ENCODE data around the gene RSPH1.

Gene RSPH1

GRCh38 chr21:42514883-42515228, 18.8 kb upstream of the RSPH1 start:
- TF ChIP-seq FOXM1 (IDR thresholded peaks at IDR 0.05; ENCODE audit: borderline replicate concordance, low read depth): no peak
- TF ChIP-seq NFIC (IDR thresholded peaks at IDR 0.05): no peak
- TF ChIP-seq CREB1 (IDR thresholded peaks at IDR 0.05; ENCODE audit: low read depth): no peak
- no peak for TF ChIP-seq YY1 (IDR thresholded peaks at IDR 0.05; ENCODE audit: low read depth)
- no peak for TF ChIP-seq TAF1 (IDR thresholded peaks at IDR 0.05; ENCODE audit: low read depth)
- no peak for TF ChIP-seq CEBPB (IDR thresholded peaks at IDR 0.05)
- TF ChIP-seq RAD21 (IDR thresholded peaks at IDR 0.05; ENCODE audit: low read depth): no peak
- no peak for TF ChIP-seq REST (IDR thresholded peaks at IDR 0.05; ENCODE audit: low read depth)
- no peak for TF ChIP-seq EP300 (IDR thresholded peaks at IDR 0.05; ENCODE audit: borderline replicate concordance)
- no peak for TF ChIP-seq TCF12 (IDR thresholded peaks at IDR 0.05; ENCODE audit: low read depth)
- TF ChIP-seq MAX (IDR thresholded peaks at IDR 0.05): no peak
- TF ChIP-seq EGR1 (IDR thresholded peaks at IDR 0.05): no peak
- no peak for TF ChIP-seq USF1 (IDR thresholded peaks at IDR 0.05)
- TF ChIP-seq TEAD4 (IDR thresholded peaks at IDR 0.05): no peak
- TF ChIP-seq ZBTB7A (IDR thresholded peaks at IDR 0.05; ENCODE audit: low read depth): no peak

GRCh38 chr21:42513985-42514882, 18.2 kb upstream of the RSPH1 start:
- peak; percentile 47; the same call in 1 of the 2 replicates for TF ChIP-seq EGR1 (IDR thresholded peaks at IDR 0.05)
- peak; percentile 90 for TF ChIP-seq ZBTB7A (IDR thresholded peaks at IDR 0.05; ENCODE audit: low read depth)
- no peak for TF ChIP-seq NFIC (IDR thresholded peaks at IDR 0.05)
- TF ChIP-seq TEAD4 (IDR thresholded peaks at IDR 0.05): peak; percentile 36; the same call in 1 of the 2 replicates

GRCh38 chr21:42513151-42513984, 17.3 kb upstream of the RSPH1 start, which contains the start of gene SLC37A1:
TSS of gene SLC37A1 (plus strand) at chr21:42513852. CDS start at chr21:42518455, 4,603 bp downstream.
- no peak for TF ChIP-seq EGR1 (IDR thresholded peaks at IDR 0.05)
- no peak for TF ChIP-seq CEBPB (IDR thresholded peaks at IDR 0.05)
- no peak for TF ChIP-seq NFIC (IDR thresholded peaks at IDR 0.05)
- TF ChIP-seq REST (IDR thresholded peaks at IDR 0.05; ENCODE audit: low read depth): no peak
- no peak for TF ChIP-seq TCF12 (IDR thresholded peaks at IDR 0.05; ENCODE audit: low read depth)
- no peak for TF ChIP-seq TEAD4 (IDR thresholded peaks at IDR 0.05)
- no peak for TF ChIP-seq ZBTB7A (IDR thresholded peaks at IDR 0.05; ENCODE audit: low read depth)
- no peak for TF ChIP-seq FOXM1 (IDR thresholded peaks at IDR 0.05; ENCODE audit: borderline replicate concordance, low read depth)
- TF ChIP-seq USF1 (IDR thresholded peaks at IDR 0.05): no peak
- no peak for TF ChIP-seq EP300 (IDR thresholded peaks at IDR 0.05; ENCODE audit: borderline replicate concordance)
- no peak for TF ChIP-seq TAF1 (IDR thresholded peaks at IDR 0.05; ENCODE audit: low read depth)
- no peak for TF ChIP-seq CREB1 (IDR thresholded peaks at IDR 0.05; ENCODE audit: low read depth)
- no peak for TF ChIP-seq YY1 (IDR thresholded peaks at IDR 0.05; ENCODE audit: low read depth)
- no peak for TF ChIP-seq MAX (IDR thresholded peaks at IDR 0.05)
- TF ChIP-seq RAD21 (IDR thresholded peaks at IDR 0.05; ENCODE audit: low read depth): no peak

GRCh38 chr21:42512346-42513034, 16.5 kb upstream of the RSPH1 start:
- no peak for TF ChIP-seq YY1 (IDR thresholded peaks at IDR 0.05; ENCODE audit: low read depth)
- no peak for TF ChIP-seq TAF1 (IDR thresholded peaks at IDR 0.05; ENCODE audit: low read depth)
- TF ChIP-seq EP300 (IDR thresholded peaks at IDR 0.05; ENCODE audit: borderline replicate concordance): no peak
- TF ChIP-seq TEAD4 (IDR thresholded peaks at IDR 0.05): no peak
- no peak for TF ChIP-seq ZBTB7A (IDR thresholded peaks at IDR 0.05; ENCODE audit: low read depth)
- TF ChIP-seq MAX (IDR thresholded peaks at IDR 0.05): no peak
- TF ChIP-seq CEBPB (IDR thresholded peaks at IDR 0.05): no peak
- no peak for TF ChIP-seq EGR1 (IDR thresholded peaks at IDR 0.05)
- TF ChIP-seq CREB1 (IDR thresholded peaks at IDR 0.05; ENCODE audit: low read depth): no peak
- TF ChIP-seq TCF12 (IDR thresholded peaks at IDR 0.05; ENCODE audit: low read depth): no peak
- TF ChIP-seq FOXM1 (IDR thresholded peaks at IDR 0.05; ENCODE audit: borderline replicate concordance, low read depth): no peak
- TF ChIP-seq RAD21 (IDR thresholded peaks at IDR 0.05; ENCODE audit: low read depth): no peak
- no peak for TF ChIP-seq NFIC (IDR thresholded peaks at IDR 0.05)
- no peak for TF ChIP-seq REST (IDR thresholded peaks at IDR 0.05; ENCODE audit: low read depth)
